Measurements from ENCODE around the gene PSRC1. TPM values are rescaled to one million over a fixed set of nuclear protein-coding genes. Genes with fewer than 3 reads are reported as not detected.

Gene PSRC1
- total and polyA plus RNA-seq, 2 of the 8 experiments (the other 6 are each of a cell fraction or from before 2014, with no cell fraction given), result 56.1 to 67.3 TPM

GRCh38 chr1:109272831-109273547 lies 10.0 kb downstream of the PSRC1 start:
- Histone ChIP-seq H3K4ac (replicated peaks; ENCODE audit: insufficient read length, low read depth, low read length) (no peak overlapping the region), H3K27me3 (replicated peaks in 1 of 4; ENCODE audit: control insufficient read depth in 3 of 4, extremely low read depth in 1 of 4, insufficient read depth in 3 of 4, low read length in 3 of 4) (no peaks in the 10 kb centered on the region), H3K27ac (ENCODE audit: low read depth, low read length) (no peak overlapping the region), H3K23ac (ENCODE audit: insufficient read length) (no peak overlapping the region), H2BK15ac (ENCODE audit: low read length) (no peak overlapping the region), H4K20me1 (replicated peaks in 1 of 2; ENCODE audit: control insufficient read depth in 1 of 2, insufficient read depth in 2 of 2, low read length in 2 of 2) (peaks cover 0 to 7% of the 10 kb centered on the region in 2 experiments), H3K4me1 (replicated peaks in 1 of 4; ENCODE audit: control insufficient read depth in 3 of 4, insufficient read depth in 4 of 4, low read length in 3 of 4) (peaks cover 0 to 10% (median 3%) of the 10 kb centered on the region in 4 experiments; a peak in 5 of 7 replicates), H3K4me2 (ENCODE audit: insufficient read depth in 1 of 2, low read depth in 2 of 2, low read length in 2 of 2) (no peak overlapping the region), H2BK12ac (ENCODE audit: low read depth, low read length) (no peak overlapping the region), H3K36me3 (ENCODE audit: control insufficient read depth in 2 of 4, insufficient read depth in 4 of 4, low read length in 3 of 4) (peaks cover 4 to 15% (median 9%) of the 10 kb centered on the region in 4 experiments; a peak in 4 of 8 replicates), H2BK120ac (replicated peaks; ENCODE audit: low read depth, low read length) (no peak overlapping the region), H3K9me3 (ENCODE audit: insufficient read depth in 2 of 2, low read depth in 1 of 2, low read length in 1 of 2) (no peaks in the 10 kb centered on the region), H2BK5ac (ENCODE audit: low read depth, low read length) (no peak overlapping the region), H3K9ac (replicated peaks in 1 of 4; ENCODE audit: extremely low read depth in 1 of 4, low read depth in 3 of 4, low read length in 3 of 4) (no peak overlapping the region), H3K4me3 (ENCODE audit: extremely low read depth in 1 of 4, insufficient read depth in 2 of 4, low read depth in 3 of 4, low read length in 4 of 4) (no peak overlapping the region), H4K5ac (ENCODE audit: insufficient read length, low read depth, low read length) (no peak overlapping the region), H3K56ac (replicated peaks; ENCODE audit: insufficient read length, low read depth, low read length) (no peak overlapping the region), H3K79me1 (ENCODE audit: low read depth, low read length) (no peaks in the 10 kb centered on the region), H3K18ac (ENCODE audit: extremely low read depth, low read length) (no peak overlapping the region), H4K8ac (ENCODE audit: extremely low read depth, insufficient read depth, low read length) (no peak overlapping the region), H3K14ac (ENCODE audit: insufficient read length) (no peak overlapping the region), H2AFZ (ENCODE audit: low read length) (no peak overlapping the region), H3K23me2 (ENCODE audit: low read depth, low read length) (no peaks in the 10 kb centered on the region), H4K91ac (replicated peaks; ENCODE audit: insufficient read length, low read length) (no peak overlapping the region), H3K79me2 (ENCODE audit: control insufficient read depth in 1 of 2, insufficient read depth in 2 of 2, low read length in 2 of 2) (no peaks in the 10 kb centered on the region), H2BK20ac (ENCODE audit: low read length) (no peak overlapping the region), H2AK5ac (ENCODE audit: low read depth, low read length) (no peak overlapping the region)
- DNase-seq (ENCODE audit: low read depth in 1 of 2, low spot score in 2 of 2) (no peak), FAIRE-seq (no peak)
- CTCF ChIA-PET (ENCODE audit: partially characterized antibody), result interaction anchor here (0.6 to 1.9 kb wide), 9 partner anchors 9 to 259 kb away, joined by 3 to 7 read pairs (median 3); partner anchors contain the start of gene SORT1
- POLR2A ChIA-PET (ENCODE audit: partially characterized antibody), result interaction anchor here (0.7 to 1.0 kb wide), 2 partner anchors 10 to 43 kb away, joined by 3 read pairs; partner anchors contain the start of gene PSRC1
- WGBS, 2 experiments (ENCODE audit: extremely low coverage in 1 of 2, insufficient coverage in 1 of 2, insufficient read length in 1 of 2, insufficient replicate concordance in 2 of 2, low coverage in 1 of 2, low lambda C conversion rate in 2 of 2, missing lambda C conversion rate in 1 of 2), result 91% methylated on average over 13 of the region's 16 CpGs; no CpG with 5 or more reads in 1 of the 2 experiments
- TF ChIP-seq CHD1 (IDR thresholded peaks at IDR 0.05; ENCODE audit: low read depth, low read length), result no peak
- no peak for TF ChIP-seq SIRT6 (IDR thresholded peaks at IDR 0.05; ENCODE audit: low read length)
- TF ChIP-seq RXRA (IDR thresholded peaks at IDR 0.05; ENCODE audit: insufficient read depth, low read depth, low read length), result no peak
- TF ChIP-seq JUN (IDR thresholded peaks at IDR 0.05; ENCODE audit: low read depth, low read length), result no peak
- no peak for TF ChIP-seq SP2 (IDR thresholded peaks at IDR 0.05; ENCODE audit: low read length)
- TF ChIP-seq CREB1 (IDR thresholded peaks at IDR 0.05), result no peak
- TF ChIP-seq CHD2 (IDR thresholded peaks at IDR 0.05; ENCODE audit: low read length), result no peak
- TF ChIP-seq TCF12 (IDR thresholded peaks at IDR 0.05; ENCODE audit: low read depth, low read length), result no peak
- no peak for TF ChIP-seq KDM5A (IDR thresholded peaks at IDR 0.05; ENCODE audit: low read length)
- TF ChIP-seq RAD21 (IDR thresholded peaks at IDR 0.05 in 1 of 2, conservative IDR thresholded peaks at IDR 0.05 in 1 of 2; ENCODE audit: low read depth in 2 of 2, low read length in 2 of 2), result no peak; a peak in 1 of 4 replicates
- TF ChIP-seq KDM1A (IDR thresholded peaks at IDR 0.05; ENCODE audit: borderline replicate concordance, low read length), result no peak
- no peak for TF ChIP-seq ATF2 (IDR thresholded peaks at IDR 0.05; ENCODE audit: low read length)
